Neural cell (in vitro differentiated cells): ENCODE measurements around the gene PRODH2. TPM values are rescaled to one million over a fixed set of nuclear protein-coding genes. Genes with fewer than 3 reads are reported as not detected.

Experiments used
- H2AFZ ChIP-seq: fragments of 200-600, 300-800 bp; sonication (generic), shearing (Covaris generic); 2 replicates; pipeline ENCODE4 v1.6.0; 2014; ENCODE audit warnings: low read depth, mild to moderate bottlenecking, antibody characterized with exemption, low read length, moderate library complexity
- H3F3A ChIP-seq: fragments of 200-600 bp; shearing (Covaris generic); 2 replicates; pipeline ENCODE4 v1.6.1; 2016; ENCODE audit warnings: mild to moderate bottlenecking, moderate library complexity, mixed read lengths, antibody characterized with exemption, low read length; ENCODE audit not compliant: insufficient read depth, poor library complexity, severe bottlenecking
- H3K27ac ChIP-seq: fragments of 200-600, 300-800 bp; sonication (generic), shearing (Covaris generic); 2 replicates; pipeline ENCODE4 v1.5.1; 2014; ENCODE audit warnings: mild to moderate bottlenecking, low read length, moderate library complexity
- H3K27me3 ChIP-seq: fragments of 300-800, 200-600 bp; sonication (generic), shearing (Covaris generic); 2 replicates; pipeline ENCODE4 v1.6.0; 2014; ENCODE audit warnings: mild to moderate bottlenecking, low read depth, low read length, moderate library complexity; ENCODE audit not compliant: insufficient read depth
- H3K36me3 ChIP-seq: fragments of 300-800, 200-600 bp; sonication (generic), shearing (Covaris generic); 2 replicates; pipeline ENCODE4 v1.5.1; 2014; ENCODE audit warnings: mild to moderate bottlenecking, antibody characterized with exemption, low read length, moderate library complexity; ENCODE audit not compliant: insufficient read depth
- H3K4me2 ChIP-seq: fragments of 300-800, 200-600 bp; sonication (generic), shearing (Covaris generic); 2 replicates; pipeline ENCODE4 v1.6.0; 2014; ENCODE audit warnings: mild to moderate bottlenecking, low read length
- H3K4me3 ChIP-seq: fragments of 300-800, 200-600 bp; sonication (generic), shearing (Covaris generic); 2 replicates; pipeline ENCODE4 v1.5.1; 2014; ENCODE audit warnings: mild to moderate bottlenecking, low read length, moderate library complexity
- H3K79me2 ChIP-seq: fragments of 200-600 bp; shearing (Covaris generic); replicated peaks from 2 replicates; pipeline ENCODE4 v1.6.0; 2014; ENCODE audit warnings: mild to moderate bottlenecking, low read length, moderate library complexity; ENCODE audit not compliant: insufficient read depth
- H3K9ac ChIP-seq: fragments of 300-800, 200-600 bp; sonication (generic), shearing (Covaris generic); 2 replicates; pipeline ENCODE4 v1.6.1; 2016; ENCODE audit warnings: mild to moderate bottlenecking, low read length, mixed read lengths
- H3K9me2 ChIP-seq: fragments of 200-600 bp; shearing (Covaris generic); 2 replicates; pipeline ENCODE4 v1.6.1; 2016; ENCODE audit warnings: mild to moderate bottlenecking, low read length, mixed read lengths; ENCODE audit not compliant: insufficient read depth
- H3K9me3 ChIP-seq: fragments of 200-600, 300-800 bp; sonication (generic), shearing (Covaris generic); 2 replicates; pipeline ENCODE4 v1.6.1; 2016; ENCODE audit warnings: mild to moderate bottlenecking, mixed run types, low read length, moderate library complexity, mixed read lengths
- H4K20me1 ChIP-seq: fragments of 200-600 bp; shearing (Covaris generic); 2 replicates; pipeline ENCODE4 v1.6.1; 2016; ENCODE audit warnings: mild to moderate bottlenecking, mixed run types; ENCODE audit not compliant: insufficient read depth
- CTCF ChIP-seq: fragments of 450-650 bp; IDR thresholded peaks from 2 replicates; pipeline ENCODE4 v1.5.1; 2014; ENCODE audit warnings: antibody characterized with exemption, mild to moderate bottlenecking, moderate library complexity; ENCODE audit not compliant: poor library complexity, severe bottlenecking
- EP300 ChIP-seq: fragments of 450-650 bp; conservative IDR thresholded peaks from 2 replicates; pipeline ENCODE4 v1.6.1; 2014; ENCODE audit warnings: antibody characterized with exemption, mild to moderate bottlenecking, moderate library complexity; ENCODE audit not compliant: poor library complexity, severe bottlenecking
- EZH2 ChIP-seq: fragments of 200-600, 300-800 bp; shearing (Covaris generic), sonication (generic); IDR thresholded peaks from 2 replicates; pipeline ENCODE4 v1.6.1; 2014; ENCODE audit warnings: antibody characterized with exemption, low read length, borderline replicate concordance, mild to moderate bottlenecking; ENCODE audit not compliant: insufficient read depth, poor library complexity, severe bottlenecking
- MXI1 ChIP-seq: fragments of 450-650 bp; conservative IDR thresholded peaks from 2 replicates; pipeline ENCODE4 v1.6.1; 2014; ENCODE audit warnings: antibody characterized with exemption, mild to moderate bottlenecking; ENCODE audit not compliant: poor library complexity, severe bottlenecking
- POLR2AphosphoS5 ChIP-seq: IDR thresholded peaks from 2 replicates; pipeline ENCODE4 v1.6.1; 2012
- RAD21 ChIP-seq: fragments of 450-650 bp; conservative IDR thresholded peaks from 2 replicates; pipeline ENCODE4 v1.6.1; 2014; ENCODE audit warnings: antibody characterized with exemption, mild to moderate bottlenecking, moderate library complexity
- REST ChIP-seq: IDR thresholded peaks from 2 replicates; pipeline ENCODE4 v1.6.1; 2012; ENCODE audit warnings: borderline replicate concordance
- SMC3 ChIP-seq: fragments of 450-650 bp; conservative IDR thresholded peaks from 2 replicates; pipeline ENCODE4 v1.6.1; 2014; ENCODE audit warnings: antibody characterized with exemption, mild to moderate bottlenecking, moderate library complexity; ENCODE audit not compliant: poor library complexity
- TAF1 ChIP-seq: IDR thresholded peaks from 2 replicates; pipeline ENCODE4 v1.6.1; 2012; ENCODE audit warnings: low read depth
- polyA plus RNA-seq: library from polyadenylated mRNA; depleted of rRNA; stranded (reverse); fragments of >200 nt; gene quantifications from 2 replicates; pipeline ENCODE4 v1.2.3, GENCODE V29; 2014

PRODH2 gene
- polyA plus RNA-seq, 1 donor from 2014 or later, result not detected

- no peak overlapping the region for H2AFZ ChIP-seq
- H3K79me2 ChIP-seq, result no peaks in the 10 kb centered on the region
- no peaks in the 10 kb centered on the region for H3K9me2 ChIP-seq
- no peak overlapping the region for H3K9ac ChIP-seq
- no peak overlapping the region for H3K4me2 ChIP-seq
- no peak for TF ChIP-seq TAF1
- H3K36me3 ChIP-seq, result no peaks in the 10 kb centered on the region
- no peaks in the 10 kb centered on the region for H3F3A ChIP-seq
- no peak overlapping the region for H3K4me3 ChIP-seq
- H3K27ac ChIP-seq, result no peak overlapping the region
- H3K9me3 ChIP-seq, result peaks cover under 1% of the 10 kb centered on the region
- peaks cover 4% of the 10 kb centered on the region for H3K27me3 ChIP-seq
- no peaks in the 10 kb centered on the region for H4K20me1 ChIP-seq
Measured at GRCh38 chr19:35833972-35834371, 21.3 kb upstream of the PRODH2 start.

GRCh38 chr19:35832054-35832453 lies 19.4 kb upstream of the PRODH2 start:
- peaks cover 9% of the 10 kb centered on the region for H3K27me3 ChIP-seq
- H3K27ac ChIP-seq, result no peak overlapping the region
- no peak overlapping the region for H2AFZ ChIP-seq
- H3K36me3 ChIP-seq, result no peaks in the 10 kb centered on the region
- no peak overlapping the region for H3K4me3 ChIP-seq
- no peaks in the 10 kb centered on the region for H4K20me1 ChIP-seq
- no peak overlapping the region for H3K9ac ChIP-seq
- no peaks in the 10 kb centered on the region for H3K79me2 ChIP-seq
- no peak overlapping the region for H3K4me2 ChIP-seq
- H3K9me2 ChIP-seq, result no peaks in the 10 kb centered on the region
- TF ChIP-seq TAF1 (no peak), POLR2AphosphoS5 (no peak), REST (no peak), SMC3 (no peak), EZH2 (no peak), EP300 (no peak)
- H3K9me3 ChIP-seq, result no peaks in the 10 kb centered on the region
- no peaks in the 10 kb centered on the region for H3F3A ChIP-seq

- H4K20me1 ChIP-seq, result no peaks in the 10 kb centered on the region
- no peaks in the 10 kb centered on the region for H3K79me2 ChIP-seq
- H3K4me3 ChIP-seq, result no peak overlapping the region
- no peak overlapping the region for H3K27ac ChIP-seq
- H3K9me2 ChIP-seq, result no peaks in the 10 kb centered on the region
- H2AFZ ChIP-seq, result no peak overlapping the region
- H3F3A ChIP-seq, result no peaks in the 10 kb centered on the region
- H3K4me2 ChIP-seq, result no peak overlapping the region
- TF ChIP-seq MXI1 (no peak), RAD21 (no peak), TAF1 (no peak), SMC3 (no peak), EP300 (no peak), POLR2AphosphoS5 (no peak), CTCF (no peak), EZH2 (no peak), REST (no peak)
- H3K9ac ChIP-seq, result no peak overlapping the region
- H3K27me3 ChIP-seq, result peaks cover 9% of the 10 kb centered on the region
- no peaks in the 10 kb centered on the region for H3K36me3 ChIP-seq
- no peaks in the 10 kb centered on the region for H3K9me3 ChIP-seq
Measured at GRCh38 chr19:35830986-35831385, 18.3 kb upstream of the PRODH2 start.
